ENCODE measurements around the gene CTAG1B.
"Not testable (repeated sequence)": the region's sequence is repeated elsewhere in the genome, so short reads cannot be mapped to it uniquely, and the experiment has no call there.

The CTAG1B gene

GRCh38 chrX:154582994-154583393 is 36.1 kb downstream of the CTAG1B start:
- DNase-seq = not testable (repeated sequence)

GRCh38 chrX:154575076-154575475 is 44.0 kb downstream of the CTAG1B start:
- DNase-seq = not testable (repeated sequence)

- DNase-seq = not testable (repeated sequence)
These were observed 46.0 kb downstream of the CTAG1B start for GRCh38 chrX:154573061-154573460.

GRCh38 chrX:154570361-154570760 is 48.7 kb downstream of the CTAG1B start:
- DNase-seq = not testable (repeated sequence)
